ENCODE measurements around the gene PI4K2A.

GRCh38 chr10:97633921-97634320 is 6.5 kb upstream of the PI4K2A start:
- no peak for TF ChIP-seq POLR2A (IDR thresholded peaks at IDR 0.05; ENCODE audit: low read length)
- no peak for TF ChIP-seq GATA1 (IDR thresholded peaks at IDR 0.05; ENCODE audit: low read depth, low read length)
